GM12801 (cell line): ENCODE data around the gene TVP23C.

Experiments
- TF ChIP-seq, protein P1 (sequence below): IDR thresholded peaks from one replicate; pipeline ENCODE4 v1.5.1; 2011; ENCODE audit warnings: control low read depth; ENCODE audit not compliant: insufficient read length; ENCODE audit errors: extremely low read depth

The TVP23C gene

DNA sequence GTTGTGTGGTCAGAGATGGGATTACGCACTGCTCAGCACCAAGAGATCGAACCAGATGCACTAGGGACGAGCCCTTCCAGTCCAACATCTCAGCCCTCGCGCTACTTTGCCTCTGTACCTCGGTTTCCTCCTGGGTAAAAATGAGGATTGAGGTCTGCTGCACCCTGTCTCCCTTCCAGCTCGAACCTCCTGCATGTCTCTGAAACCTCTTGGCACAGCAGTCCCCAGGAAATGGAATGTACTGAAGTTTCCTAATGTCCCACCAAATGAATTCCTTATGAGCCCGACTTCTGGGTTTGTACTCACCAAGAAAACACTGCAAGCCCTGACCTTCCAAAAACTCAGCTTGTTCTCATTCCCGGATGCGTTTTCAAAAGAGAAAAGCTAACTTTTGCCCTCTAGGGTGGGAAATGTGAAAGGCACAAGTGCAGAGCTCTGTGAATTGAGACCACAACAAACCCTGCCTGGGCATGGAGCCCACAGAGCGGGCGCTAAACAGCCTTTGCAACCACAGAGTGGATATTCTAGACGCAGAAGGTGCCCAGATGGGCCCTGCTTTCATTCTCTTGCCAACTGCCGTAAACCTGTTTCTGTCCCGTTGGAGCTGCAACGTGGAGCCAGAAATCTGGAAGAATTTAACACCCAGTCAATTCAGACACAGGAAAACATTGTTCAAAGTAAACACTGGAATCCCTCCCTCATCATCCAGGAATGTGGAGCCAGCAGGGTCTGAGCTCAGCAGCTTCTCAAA is 106.1 kb downstream of the TVP23C start:
- TF ChIP-seq, protein P1, sequence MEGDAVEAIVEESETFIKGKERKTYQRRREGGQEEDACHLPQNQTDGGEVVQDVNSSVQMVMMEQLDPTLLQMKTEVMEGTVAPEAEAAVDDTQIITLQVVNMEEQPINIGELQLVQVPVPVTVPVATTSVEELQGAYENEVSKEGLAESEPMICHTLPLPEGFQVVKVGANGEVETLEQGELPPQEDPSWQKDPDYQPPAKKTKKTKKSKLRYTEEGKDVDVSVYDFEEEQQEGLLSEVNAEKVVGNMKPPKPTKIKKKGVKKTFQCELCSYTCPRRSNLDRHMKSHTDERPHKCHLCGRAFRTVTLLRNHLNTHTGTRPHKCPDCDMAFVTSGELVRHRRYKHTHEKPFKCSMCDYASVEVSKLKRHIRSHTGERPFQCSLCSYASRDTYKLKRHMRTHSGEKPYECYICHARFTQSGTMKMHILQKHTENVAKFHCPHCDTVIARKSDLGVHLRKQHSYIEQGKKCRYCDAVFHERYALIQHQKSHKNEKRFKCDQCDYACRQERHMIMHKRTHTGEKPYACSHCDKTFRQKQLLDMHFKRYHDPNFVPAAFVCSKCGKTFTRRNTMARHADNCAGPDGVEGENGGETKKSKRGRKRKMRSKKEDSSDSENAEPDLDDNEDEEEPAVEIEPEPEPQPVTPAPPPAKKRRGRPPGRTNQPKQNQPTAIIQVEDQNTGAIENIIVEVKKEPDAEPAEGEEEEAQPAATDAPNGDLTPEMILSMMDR: no peak

DNA sequence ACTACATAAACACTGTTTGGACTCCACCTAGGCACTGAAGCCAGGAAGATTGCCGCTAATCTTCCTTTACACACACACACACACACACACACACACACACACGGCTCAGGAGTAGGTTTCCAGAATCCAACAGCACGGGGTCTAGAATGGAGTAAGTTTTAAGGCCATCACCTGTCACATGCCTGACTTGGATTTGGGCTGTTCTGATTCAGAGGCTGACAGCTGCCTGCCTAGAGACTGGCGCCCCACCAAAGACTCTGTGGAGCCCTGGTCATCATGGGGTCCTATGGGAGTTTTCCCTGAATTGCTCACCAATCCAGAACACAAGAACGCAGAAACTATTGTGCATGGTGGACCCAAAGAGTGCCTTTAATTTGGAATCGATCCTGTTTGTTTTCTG is 106.8 kb downstream of the TVP23C start:
- TF ChIP-seq, protein P1: no peak

DNA sequence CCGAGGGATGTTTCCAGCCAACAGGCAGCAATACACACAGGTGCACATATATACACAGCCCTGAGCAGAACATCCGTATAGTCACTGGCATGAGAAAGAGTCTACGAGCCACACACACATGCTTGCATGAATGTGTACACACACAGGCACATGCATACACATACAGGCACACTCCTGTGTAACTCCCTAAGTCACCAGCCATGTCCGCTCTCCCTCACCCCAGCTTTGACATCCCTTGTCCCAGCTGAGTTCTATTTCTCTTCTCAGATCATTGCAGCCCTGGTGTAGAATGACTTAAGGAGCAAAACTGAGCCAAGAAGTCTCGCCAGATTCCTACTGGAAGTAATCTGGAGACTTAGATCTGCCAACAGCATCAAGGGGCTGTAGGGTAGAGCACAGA is 108.9 kb downstream of the TVP23C start:
- TF ChIP-seq, protein P1: no peak

DNA sequence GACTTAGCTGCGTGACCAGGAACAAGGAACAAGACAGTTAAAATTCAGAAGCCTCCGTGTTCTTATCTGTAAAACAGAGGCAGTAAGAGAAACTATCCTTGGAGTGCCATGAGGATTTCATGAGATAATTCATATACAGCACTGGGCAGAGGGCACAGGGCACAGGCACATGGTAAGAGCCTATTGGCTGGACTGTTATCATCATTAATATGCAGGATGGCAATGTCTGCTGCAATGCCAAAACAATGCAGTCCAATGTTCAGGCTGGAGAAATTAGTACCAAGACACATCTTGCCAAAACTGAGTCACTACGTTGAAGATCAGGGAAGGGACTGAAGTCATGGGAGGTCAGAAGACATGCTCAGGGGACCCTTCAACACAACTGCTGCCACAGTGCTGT is 109.5 kb downstream of the TVP23C start:
- TF ChIP-seq, protein P1: no peak

DNA sequence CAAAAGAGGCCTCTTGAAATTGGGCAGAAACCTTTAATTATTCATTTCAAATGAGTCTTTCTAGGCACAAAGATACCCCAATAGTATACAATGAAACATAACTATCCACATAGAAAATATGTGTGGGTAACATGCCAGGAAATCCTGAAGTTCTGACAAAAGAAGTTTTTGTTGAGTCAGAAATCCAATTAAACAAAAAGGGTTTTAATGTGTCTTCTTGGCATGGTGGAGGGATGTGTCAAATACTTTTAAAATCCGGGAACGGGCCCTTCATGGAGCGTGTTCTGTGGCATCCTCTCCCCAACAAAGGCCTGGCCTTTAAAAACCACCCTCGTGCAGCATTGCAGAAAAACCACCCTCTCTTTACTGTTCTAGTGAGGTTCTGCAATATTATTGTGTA is 110.0 kb downstream of the TVP23C start:
- TF ChIP-seq, protein P1: no peak

DNA sequence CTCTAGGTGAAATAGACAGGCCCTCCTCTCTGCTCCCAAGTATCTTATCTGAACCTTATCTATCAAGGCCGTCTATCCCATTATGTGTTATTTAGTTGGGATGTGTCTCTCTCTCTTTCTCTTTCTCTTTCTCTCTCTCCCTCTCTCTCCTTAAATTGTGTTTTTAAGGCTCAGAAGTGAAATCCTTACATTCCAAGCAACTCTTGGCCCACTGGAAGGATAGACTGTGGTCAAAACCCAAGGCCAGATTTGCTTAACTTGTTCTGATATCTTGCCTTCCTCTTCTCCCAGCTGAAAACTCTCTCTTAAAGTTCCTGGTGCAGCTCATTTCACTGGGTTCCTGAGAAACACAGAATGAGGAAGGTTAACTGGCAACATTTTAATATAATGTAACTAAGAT is 110.5 kb downstream of the TVP23C start:
- TF ChIP-seq, protein P1: no peak
